GM12865 (cell line): ENCODE results near the gene TTL.

Experiments used
- DNase-seq: peaks from one replicate; pipeline ENCODE4 v3.0.0; 2010; ENCODE audit warnings: low read depth
- H3K4me3 ChIP-seq: 2 replicates; pipeline ENCODE4 v1.5.1; 2011; ENCODE audit warnings: mild to moderate bottlenecking, low read depth, low read length, control low read depth
- CTCF ChIP-seq: IDR thresholded peaks from 2 replicates; pipeline ENCODE4 v1.5.1; 2011; ENCODE audit warnings: low read length, control low read depth, low read depth, inconsistent platforms; ENCODE audit not compliant: insufficient read depth; ENCODE audit errors: missing control alignments

TTL gene

DNA sequence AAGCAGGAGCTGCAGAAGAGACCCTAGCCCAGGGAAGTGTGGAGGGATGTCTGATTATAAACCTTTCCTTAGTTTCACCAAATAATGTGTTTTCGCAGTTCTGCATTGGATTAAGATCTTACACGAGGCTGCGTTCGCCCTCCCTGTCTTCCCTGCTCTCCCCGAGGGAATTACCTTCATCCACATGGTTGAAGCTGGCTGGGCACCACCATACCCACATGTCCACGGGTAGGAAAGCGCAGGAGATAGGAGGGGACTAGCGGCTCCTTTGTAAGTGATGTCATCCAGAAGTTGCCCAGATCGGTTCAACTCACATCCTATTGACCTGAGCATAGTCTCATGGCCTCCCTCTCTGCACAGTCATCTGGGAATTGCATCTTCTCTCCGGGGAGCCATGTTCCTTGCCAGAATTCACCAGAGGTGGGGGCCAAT, 1.1 kb downstream of the TTL start:
- DNase-seq = peak; percentile 40
- TF ChIP-seq CTCF = no peak
- H3K4me3 ChIP-seq = peak overlapping the region; percentile 97

GRCh38 chr2:112483831-112484230, 1.9 kb downstream of the TTL start:
- no peak overlapping the region for H3K4me3 ChIP-seq
- no peak for TF ChIP-seq CTCF
- DNase-seq = no peak

- no peak overlapping the region for H3K4me3 ChIP-seq
- no peak for TF ChIP-seq CTCF
- no peak for DNase-seq
Measured at GRCh38 chr2:112485849-112486248, 3.9 kb downstream of the TTL start.

- no peak for TF ChIP-seq CTCF
- DNase-seq = no peak
- H3K4me3 ChIP-seq = no peak overlapping the region
Measured at GRCh38 chr2:112486895-112487294, 4.9 kb downstream of the TTL start.

- no peak for TF ChIP-seq CTCF
- DNase-seq = no peak
Measured at GRCh38 chr2:112487444-112487961, 5.5 kb downstream of the TTL start.

DNA sequence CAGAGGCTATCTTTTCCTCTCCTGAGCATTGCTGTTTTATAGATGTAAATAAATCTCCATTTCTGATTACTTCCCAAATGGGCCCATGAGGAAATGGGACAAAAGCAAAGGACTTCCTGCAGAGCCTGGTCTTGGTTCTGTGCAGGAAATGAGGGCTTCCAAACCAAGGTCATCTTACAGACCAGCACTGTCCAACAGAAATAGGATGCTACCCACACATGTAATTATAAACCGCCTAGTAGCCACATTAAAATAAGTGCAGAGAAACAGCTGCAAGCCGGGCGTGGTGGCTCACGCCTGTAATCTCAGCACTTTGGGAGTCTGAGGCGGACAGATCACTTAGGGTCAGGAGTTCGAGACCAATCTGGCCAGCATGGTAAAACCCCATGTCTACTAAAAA, 6.2 kb downstream of the TTL start:
- TF ChIP-seq CTCF = no peak
- DNase-seq = no peak
- H3K4me3 ChIP-seq = no peak overlapping the region

More at GRCh38 chr2:112487444-112487961, 5.5 kb downstream of the TTL start:
- no peak overlapping the region for H3K4me3 ChIP-seq

GRCh38 chr2:112491946-112492345, 10.0 kb downstream of the TTL start:
- TF ChIP-seq CTCF = no peak
- no peak overlapping the region for H3K4me3 ChIP-seq
- no peak for DNase-seq
